SW480 (cell line): ENCODE measurements around the gene REPS2.

Experiments used
- DNase-seq: peaks from one replicate; pipeline ENCODE4 v3.0.0-alpha.2; 2016; ENCODE audit warnings: low spot score

The REPS2 gene

GRCh38 chrX:17082831-17083230 is 136.4 kb downstream of the REPS2 start:
- peak; percentile 57 for DNase-seq

GRCh38 chrX:17086317-17086716 is 139.9 kb downstream of the REPS2 start:
- no peak for DNase-seq

- no peak for DNase-seq
These were observed 148.7 kb downstream of the REPS2 start for GRCh38 chrX:17095161-17095560.

GRCh38 chrX:17098516-17099247 is 152.2 kb downstream of the REPS2 start:
- no peak for DNase-seq

GRCh38 chrX:17104433-17104832 is 158.0 kb downstream of the REPS2 start:
- no peak for DNase-seq

- DNase-seq: no peak
These were observed 174.4 kb downstream of the REPS2 start for GRCh38 chrX:17120816-17121215.

- DNase-seq: no peak
These were observed 207.5 kb downstream of the REPS2 start for GRCh38 chrX:17154001-17154400.

GRCh38 chrX:17160975-17161374 is 214.5 kb downstream of the REPS2 start:
- peak; percentile 2 for DNase-seq

GRCh38 chrX:17161991-17162390 is 215.5 kb downstream of the REPS2 start:
- DNase-seq: no peak

- no peak for DNase-seq
These were observed 217.6 kb downstream of the REPS2 start for GRCh38 chrX:17164079-17164478.

- no peak for DNase-seq
These were observed 218.5 kb downstream of the REPS2 start for GRCh38 chrX:17164941-17165340.

- DNase-seq: no peak
These were observed 221.5 kb downstream of the REPS2 start for GRCh38 chrX:17167915-17168314.

GRCh38 chrX:17170973-17171372 is 224.5 kb downstream of the REPS2 start:
- no peak for DNase-seq

- no peak for DNase-seq
These were observed 228.2 kb downstream of the REPS2 start for GRCh38 chrX:17174671-17175070.

GRCh38 chrX:17182317-17182716 is 235.9 kb downstream of the REPS2 start:
- no peak for DNase-seq

- no peak for DNase-seq
These were observed 237.1 kb downstream of the REPS2 start for GRCh38 chrX:17183566-17183965.

GRCh38 chrX:17185431-17185830 is 239.0 kb downstream of the REPS2 start:
- no peak for DNase-seq

GRCh38 chrX:17187136-17187756 is 240.8 kb downstream of the REPS2 start:
- no peak for DNase-seq

- DNase-seq: no peak
These were observed 245.6 kb downstream of the REPS2 start for GRCh38 chrX:17192106-17192505.
